ENCODE measurements around the gene MEFV.

GRCh38 chr16:3234543-3234856 lies 21.9 kb downstream of the MEFV start:
- TF ChIP-seq BACH1 (IDR thresholded peaks at IDR 0.05; ENCODE audit: borderline replicate concordance) = no peak
- TF ChIP-seq CREB1 (IDR thresholded peaks at IDR 0.05; ENCODE audit: low read depth) = no peak
- TF ChIP-seq POLR2A (IDR thresholded peaks at IDR 0.05; ENCODE audit: low read depth, low read length) = no peak
- TF ChIP-seq MXI1 (IDR thresholded peaks at IDR 0.05; ENCODE audit: low read depth, low read length) = no peak
- TF ChIP-seq CTCF (IDR thresholded peaks at IDR 0.05 in 2 of 3, conservative IDR thresholded peaks at IDR 0.05 in 1 of 3; ENCODE audit: control insufficient read depth in 2 of 3, extremely low read depth in 1 of 3, insufficient read depth in 1 of 3, low read depth in 3 of 3, low read length in 3 of 3) = no peak
- TF ChIP-seq JUNB (IDR thresholded peaks at IDR 0.05) = no peak
